Testis (tissue), 3 donors: ENCODE results near the gene DLL3. TPM values are rescaled to one million over a fixed set of nuclear protein-coding genes. Genes with fewer than 3 reads are reported as not detected.

Source experiments
- DNase-seq: peaks from one replicate; pipeline ENCODE4 v3.0.0-alpha.2; 2019
- H3K27ac ChIP-seq, 2 donors: fragments of 200-600 bp; sonication (generic); one replicate each; pipeline ENCODE4 v1.5.1; 2019
- H3K27me3 ChIP-seq: fragments of 200-600 bp; sonication (generic); one replicate; pipeline ENCODE4 v1.5.1; 2019
- H3K36me3 ChIP-seq: fragments of 200-600 bp; sonication (generic); one replicate; pipeline ENCODE4 v1.5.1; 2017; ENCODE audit warnings: low read depth; ENCODE audit errors: missing control alignments
- H3K4me1 ChIP-seq: fragments of 200-600 bp; sonication (generic); one replicate; pipeline ENCODE4 v1.5.1; 2019
- H3K4me3 ChIP-seq, 2 donors: fragments of 200-600 bp; sonication (generic); one replicate each; pipeline ENCODE4 v1.5.1; 2017 to 2019
- H3K9me3 ChIP-seq: fragments of 200-600 bp; sonication (generic); one replicate; pipeline ENCODE4 v1.5.1; 2017
- CTCF ChIP-seq, 3 experiments: fragments of 450-650 bp in 2 of 3; fragments of 200-600 bp in 1 of 3; sonication (generic) in 1 of 3; IDR thresholded peaks; one replicate each; pipeline ENCODE4 v1.5.1; 2016 to 2019; ENCODE audit warnings: antibody characterized with exemption in 3 of 3, mild to moderate bottlenecking in 2 of 3, moderate library complexity in 1 of 3
- POLR2A ChIP-seq: fragments of 450-650 bp; IDR thresholded peaks from one replicate; pipeline ENCODE4 v1.6.1; 2017; ENCODE audit warnings: antibody characterized with exemption, mild to moderate bottlenecking, moderate library complexity
- WGBS, 2 donors: methylation state at CpG; one replicate each; pipeline ENCODE4 v1.1.5; 2018; 5-methylcytosine and 5-hydroxymethylcytosine counted together
- intact Hi-C: fragments of 100-400 bp; cut with DNase I; formaldehyde crosslinking; loops from one replicate; pipeline ENCODE4 v1.15.1; 2023; ENCODE audit warnings: low total_unique reads
- polyA plus RNA-seq: library from polyadenylated mRNA; stranded (reverse); fragments of 350-450 nt; fragmentation: Illumina TruSeq; extraction: RNeasy Lipid Tissue Mini Kit (QIAGEN cat#74804); gene quantifications from one replicate; pipeline ENCODE4 v1.2.3, GENCODE V29; 2014; ENCODE audit warnings: low read depth, low replicate concordance; ENCODE audit not compliant: insufficient read depth
- total RNA-seq, 2 donors: library from RNA; depleted of rRNA; stranded (reverse); fragments of >200 nt; gene quantifications; one replicate each; pipeline ENCODE4 v1.2.3, GENCODE V29; 2016

The DLL3 gene
- total and polyA plus RNA-seq, 3 donors from 2014 or later: 1.6 to 6.5 (median 4.5) TPM

- H3K9me3 ChIP-seq: no peaks in the 10 kb centered on the region
- H3K4me1 ChIP-seq: no peaks in the 10 kb centered on the region
- no peak for DNase-seq
- intact Hi-C loops: no loop called here
- no peak for TF ChIP-seq POLR2A
- TF ChIP-seq CTCF (IDR thresholded peaks at IDR 0.05): no peak
- no peak overlapping the region for H3K4me3 ChIP-seq
- WGBS, 2 donors: 79 to 100% methylated on average over 1 of the region's 1 CpG
- H3K27ac ChIP-seq: no peak overlapping the region
- H3K27me3 ChIP-seq: no peaks in the 10 kb centered on the region
- no peaks in the 10 kb centered on the region for H3K36me3 ChIP-seq
Observed at GRCh38 chr19:39555883-39556282, 57.1 kb downstream of the DLL3 start.

Other genes with a start within 250 kb of the DLL3 start
- gene IFNL2, start 230.6 kb upstream of the DLL3 start, total RNA-seq: under 1 TPM in 1 of 2 donors, not detected in 1; 0.43 TPM
- gene IFNL2, start 230.6 kb upstream of the DLL3 start, polyA plus RNA-seq: not detected
- gene IFNL1, start 202.5 kb upstream of the DLL3 start, total RNA-seq: not detected
- gene IFNL1, start 202.5 kb upstream of the DLL3 start, polyA plus RNA-seq: not detected
- gene LRFN1, start 178.1 kb upstream of the DLL3 start, total RNA-seq: 1 to 10 TPM; 3.5 to 4.0 TPM
- 1.4 TPM for gene LRFN1, start 178.1 kb upstream of the DLL3 start, polyA plus RNA-seq
- gene GMFG, start 162.9 kb upstream of the DLL3 start, total RNA-seq: 1 to 10 TPM; 2.4 to 3.7 TPM
- 19.5 TPM for gene GMFG, start 162.9 kb upstream of the DLL3 start, polyA plus RNA-seq
- 100 to 1,000 TPM; 228 to 276 TPM for gene SAMD4B, start 156.5 kb upstream of the DLL3 start, total RNA-seq
- 159 TPM for gene SAMD4B, start 156.5 kb upstream of the DLL3 start, polyA plus RNA-seq
- 10 to 100 TPM; 70.7 to 74.6 TPM for gene PAF1, start 107.8 kb upstream of the DLL3 start, total RNA-seq
- 154 TPM for gene PAF1, start 107.8 kb upstream of the DLL3 start, polyA plus RNA-seq
- 10 to 100 TPM; 46.1 to 53.5 TPM for gene MED29, start 107.6 kb upstream of the DLL3 start, total RNA-seq
- gene MED29, start 107.6 kb upstream of the DLL3 start, polyA plus RNA-seq: 38.9 TPM
- 10 to 100 TPM; 46.4 to 90.9 TPM for gene ZFP36, start 92.1 kb upstream of the DLL3 start, total RNA-seq
- 77.7 TPM for gene ZFP36, start 92.1 kb upstream of the DLL3 start, polyA plus RNA-seq
- gene PLEKHG2, start 86.3 kb upstream of the DLL3 start, total RNA-seq: 10 to 100 TPM; 22.6 to 32.8 TPM
- 29.2 TPM for gene PLEKHG2, start 86.3 kb upstream of the DLL3 start, polyA plus RNA-seq
- 1,000 to 10,000 TPM in 1 of 2 donors, 100 to 1,000 TPM in 1; 628 to 1,122 TPM for gene RPS16, start 63.0 kb upstream of the DLL3 start, total RNA-seq
- 1,146 TPM for gene RPS16, start 63.0 kb upstream of the DLL3 start, polyA plus RNA-seq
- 100 to 1,000 TPM; 363 to 366 TPM for gene SUPT5H, start 53.4 kb upstream of the DLL3 start, total RNA-seq
- 359 TPM for gene SUPT5H, start 53.4 kb upstream of the DLL3 start, polyA plus RNA-seq
- 10 to 100 TPM; 80.6 to 96.1 TPM for gene TIMM50, start 18.1 kb upstream of the DLL3 start, total RNA-seq
- 130 TPM for gene TIMM50, start 18.1 kb upstream of the DLL3 start, polyA plus RNA-seq
- gene SELENOV, start 16.2 kb downstream of the DLL3 start, total RNA-seq: 10 to 100 TPM in 1 of 2 donors, 1 to 10 TPM in 1; 2.5 to 10.8 TPM
- 19.7 TPM for gene SELENOV, start 16.2 kb downstream of the DLL3 start, polyA plus RNA-seq
- 10 to 100 TPM in 1 of 2 donors, 1 to 10 TPM in 1; 9.2 to 12.2 TPM for gene EID2B, start 33.9 kb downstream of the DLL3 start, total RNA-seq
- 6.6 TPM for gene EID2B, start 33.9 kb downstream of the DLL3 start, polyA plus RNA-seq
- gene EID2, start 41.2 kb downstream of the DLL3 start, total RNA-seq: 10 to 100 TPM; 23.9 to 26.7 TPM
- gene EID2, start 41.2 kb downstream of the DLL3 start, polyA plus RNA-seq: 15.0 TPM
- not detected for gene LGALS13, start 103.6 kb downstream of the DLL3 start, total RNA-seq
- gene LGALS13, start 103.6 kb downstream of the DLL3 start, polyA plus RNA-seq: not detected
- gene LGALS16, start 157.0 kb downstream of the DLL3 start, total RNA-seq: not detected
- gene LGALS16, start 157.0 kb downstream of the DLL3 start, polyA plus RNA-seq: not detected
- gene LGALS14, start 205.5 kb downstream of the DLL3 start, total RNA-seq: not detected
- gene LGALS14, start 205.5 kb downstream of the DLL3 start, polyA plus RNA-seq: not detected
- not detected for gene CLC, start 239.1 kb downstream of the DLL3 start, total RNA-seq
- 0.61 TPM for gene CLC, start 239.1 kb downstream of the DLL3 start, polyA plus RNA-seq